ENCODE results near the gene CNTN6. TPM values are rescaled to one million over a fixed set of nuclear protein-coding genes. Genes with fewer than 3 reads are reported as not detected.

CNTN6 gene
- total and polyA plus RNA-seq, 2 of the 4 experiments (the other 2 are of a cell fraction), result not detected

DNA sequence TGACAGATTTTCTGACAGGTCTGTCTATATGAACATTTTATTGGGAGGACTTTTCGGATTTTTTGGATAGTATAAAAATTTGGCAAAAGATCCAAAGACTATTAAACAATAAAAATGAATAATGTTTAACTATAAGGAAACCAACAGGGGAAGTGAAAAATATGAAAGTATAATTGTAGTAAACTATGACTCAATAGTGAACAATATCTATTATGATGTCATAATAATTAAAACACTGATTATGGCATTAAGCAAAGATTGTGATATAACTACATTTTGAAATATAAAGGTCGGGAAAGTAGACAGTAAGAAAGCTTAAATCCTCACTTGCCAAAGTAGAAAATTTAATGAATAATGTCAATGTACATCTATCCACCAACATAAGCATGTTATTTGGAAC lies 44.3 kb upstream of the CNTN6 start:
- no peak overlapping the region for H2BK120ac ChIP-seq (ENCODE audit: low read depth, low read length)
- H4K91ac ChIP-seq (ENCODE audit: insufficient read depth, low read depth, low read length), result no peak overlapping the region
- DNase-seq (no peak), ATAC-seq (ENCODE audit: low read depth) (no peak)
- no peak overlapping the region for H3K4me3 ChIP-seq (ENCODE audit: insufficient read depth, low read depth, low read length)
- H2AFZ ChIP-seq (replicated peaks; ENCODE audit: low read length, poor library complexity), result no peak overlapping the region
- in situ Hi-C loops (cut with MboI; ENCODE audit: low sequenced_read_pairs) (no loop called here), dilution Hi-C loops (cut with HindIII; ENCODE audit: low sequenced_read_pairs, unreplicated experiment) (no loop called here), intact Hi-C loops (cut with micrococcal nuclease) (no loop called here)
- no peaks in the 10 kb centered on the region for H3K36me3 ChIP-seq (ENCODE audit: control insufficient read depth, insufficient read depth, low read length)
- H2AK5ac ChIP-seq (ENCODE audit: low read depth, low read length), result no peak overlapping the region
- H3K4me1 ChIP-seq (ENCODE audit: control insufficient read depth, insufficient read depth, low read length), result no peaks in the 10 kb centered on the region
- H4K20me1 ChIP-seq (ENCODE audit: insufficient read depth, low read length), result no peaks in the 10 kb centered on the region
- H3K4me2 ChIP-seq (ENCODE audit: low read depth, low read length), result no peak overlapping the region
- no peak overlapping the region for H3K23ac ChIP-seq (ENCODE audit: low read depth, low read length)
- no peak overlapping the region for H2AK9ac ChIP-seq (replicated peaks; ENCODE audit: low read depth, low read length, poor library complexity)
- no peak overlapping the region for H4K8ac ChIP-seq (ENCODE audit: low read depth in 2 of 2, low read length in 2 of 2)
- CTCF ChIA-PET, result no interaction called here
- no peak overlapping the region for H3K27ac ChIP-seq (ENCODE audit: insufficient read depth, low read length)
- TF ChIP-seq SMC3 (IDR thresholded peaks at IDR 0.05; ENCODE audit: low read depth, low read length), result no peak
- no peak for TF ChIP-seq MXI1 (IDR thresholded peaks at IDR 0.05; ENCODE audit: borderline replicate concordance, low read depth, low read length)
- TF ChIP-seq BHLHE40 (IDR thresholded peaks at IDR 0.05; ENCODE audit: low read depth, low read length), result no peak
- TF ChIP-seq CHD1 (IDR thresholded peaks at IDR 0.05; ENCODE audit: low read depth, low read length), result no peak
- TF ChIP-seq, protein P1, sequence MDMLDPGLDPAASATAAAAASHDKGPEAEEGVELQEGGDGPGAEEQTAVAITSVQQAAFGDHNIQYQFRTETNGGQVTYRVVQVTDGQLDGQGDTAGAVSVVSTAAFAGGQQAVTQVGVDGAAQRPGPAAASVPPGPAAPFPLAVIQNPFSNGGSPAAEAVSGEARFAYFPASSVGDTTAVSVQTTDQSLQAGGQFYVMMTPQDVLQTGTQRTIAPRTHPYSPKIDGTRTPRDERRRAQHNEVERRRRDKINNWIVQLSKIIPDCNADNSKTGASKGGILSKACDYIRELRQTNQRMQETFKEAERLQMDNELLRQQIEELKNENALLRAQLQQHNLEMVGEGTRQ (IDR thresholded peaks at IDR 0.05; ENCODE audit: low read depth, low read length), result no peak
- no peak for TF ChIP-seq RCOR1 (IDR thresholded peaks at IDR 0.05; ENCODE audit: insufficient replicate concordance, low read length)
- TF ChIP-seq, protein P2, sequence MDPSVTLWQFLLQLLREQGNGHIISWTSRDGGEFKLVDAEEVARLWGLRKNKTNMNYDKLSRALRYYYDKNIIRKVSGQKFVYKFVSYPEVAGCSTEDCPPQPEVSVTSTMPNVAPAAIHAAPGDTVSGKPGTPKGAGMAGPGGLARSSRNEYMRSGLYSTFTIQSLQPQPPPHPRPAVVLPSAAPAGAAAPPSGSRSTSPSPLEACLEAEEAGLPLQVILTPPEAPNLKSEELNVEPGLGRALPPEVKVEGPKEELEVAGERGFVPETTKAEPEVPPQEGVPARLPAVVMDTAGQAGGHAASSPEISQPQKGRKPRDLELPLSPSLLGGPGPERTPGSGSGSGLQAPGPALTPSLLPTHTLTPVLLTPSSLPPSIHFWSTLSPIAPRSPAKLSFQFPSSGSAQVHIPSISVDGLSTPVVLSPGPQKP (IDR thresholded peaks at IDR 0.05; ENCODE audit: borderline replicate concordance, low read depth, low read length), result no peak
- no peak for TF ChIP-seq MAZ (IDR thresholded peaks at IDR 0.05; ENCODE audit: borderline replicate concordance, low read depth, low read length)
- no peak for TF ChIP-seq RFX5 (IDR thresholded peaks at IDR 0.05; ENCODE audit: low read depth, low read length)
- TF ChIP-seq POLR2A (IDR thresholded peaks at IDR 0.05; ENCODE audit: low read depth, low read length), result no peak
- no peak for TF ChIP-seq MAFK (IDR thresholded peaks at IDR 0.05; ENCODE audit: low read depth, low read length)
- H3K9me3 ChIP-seq (ENCODE audit: control insufficient read depth, insufficient read depth, low read length), result no peaks in the 10 kb centered on the region
- no peaks in the 10 kb centered on the region for H3K9me1 ChIP-seq (ENCODE audit: insufficient read depth, low read length)
- no peak overlapping the region for H3K9ac ChIP-seq (ENCODE audit: low read depth, low read length)
- no peak overlapping the region for H3K56ac ChIP-seq (ENCODE audit: extremely low read depth, insufficient read depth, low read length)
- no peak overlapping the region for H2BK15ac ChIP-seq (ENCODE audit: low read depth, low read length)
- H2BK5ac ChIP-seq (ENCODE audit: low read depth, low read length, poor library complexity, severe bottlenecking), result no peak overlapping the region
- H2BK20ac ChIP-seq (ENCODE audit: low read depth, low read length), result no peak overlapping the region
- POLR2A ChIA-PET (ENCODE audit: unreplicated experiment), result no interaction called here
- WGBS, 2 experiments (ENCODE audit: extremely low coverage in 2 of 2, insufficient read length in 1 of 2), result no CpG with 5 or more reads among the region's 2 CpGs
- H4K5ac ChIP-seq (ENCODE audit: low read depth, low read length), result no peak overlapping the region
- H3K14ac ChIP-seq (replicated peaks; ENCODE audit: low read depth, low read length), result no peak overlapping the region
- no TSS peak for BruUV-seq (replicated peaks)
- H3K27me3 ChIP-seq (ENCODE audit: control insufficient read depth, insufficient read depth, low read length), result no peaks in the 10 kb centered on the region
- H3K18ac ChIP-seq (ENCODE audit: low read depth, low read length), result no peak overlapping the region
- no peaks in the 10 kb centered on the region for H3K79me1 ChIP-seq (ENCODE audit: low read depth in 1 of 2, low read length in 2 of 2)
- no peak overlapping the region for H3K4ac ChIP-seq (ENCODE audit: low read depth, low read length)
